NT2/D1 (cell line): ENCODE results near the gene ZNF516.

Experiments
- SUZ12 ChIP-seq: IDR thresholded peaks from 2 replicates; pipeline ENCODE4 v1.6.1; 2011; ENCODE audit not compliant: insufficient read length, insufficient read depth; ENCODE audit errors: extremely low read depth
- YY1 ChIP-seq: IDR thresholded peaks from 2 replicates; pipeline ENCODE4 v1.6.1; 2011; ENCODE audit not compliant: insufficient read length, insufficient read depth
- ZNF274 ChIP-seq: IDR thresholded peaks from 2 replicates; pipeline ENCODE4 v1.6.1; 2011; ENCODE audit warnings: mild to moderate bottlenecking, low read depth, low read length

- TF ChIP-seq ZNF274 (no peak), SUZ12 (no peak), YY1 (no peak)
Measured at GRCh38 chr18:76369791-76370190, 125.3 kb downstream of the ZNF516 start.
